ENCODE data around the gene IL22RA2. TPM values are rescaled to one million over a fixed set of nuclear protein-coding genes. Genes with fewer than 3 reads are reported as not detected.
A peak's percentile ranks its signal among the peaks of the same experiment; 100 is the strongest.

IL22RA2 gene
- total RNA-seq, 1 donor from 2014 or later: not detected

DNA sequence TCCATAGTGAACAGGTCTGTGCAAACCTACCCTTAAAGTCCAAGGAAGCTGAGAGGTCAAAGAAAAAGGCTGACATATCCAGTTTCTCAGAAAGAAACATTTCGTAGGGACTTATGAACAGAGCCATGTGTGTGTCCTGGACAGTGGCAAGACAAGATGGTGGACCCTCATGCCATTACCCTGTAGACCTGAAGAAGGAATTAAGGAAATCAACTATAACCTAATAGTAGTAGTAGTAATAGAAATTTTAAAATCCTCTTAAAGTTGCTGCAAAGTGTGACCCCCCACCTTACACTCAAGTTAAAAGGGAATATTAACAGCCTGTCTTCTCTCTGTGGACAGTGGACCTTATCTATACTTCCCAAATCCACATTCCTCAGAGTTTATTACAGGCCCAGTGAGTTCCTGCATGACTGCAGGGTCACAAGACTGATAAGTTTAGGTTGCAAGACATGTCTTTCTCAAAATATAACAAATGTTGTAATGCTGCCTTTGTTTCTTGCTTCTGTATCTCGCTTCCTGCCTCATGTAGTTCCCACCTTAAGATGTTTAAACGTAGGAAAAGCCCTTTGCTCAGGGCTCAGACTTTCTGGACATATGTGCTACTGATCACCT lies 10.6 kb downstream of the IL22RA2 start:
- FAIRE-seq: no peak
- TF ChIP-seq, protein P1, sequence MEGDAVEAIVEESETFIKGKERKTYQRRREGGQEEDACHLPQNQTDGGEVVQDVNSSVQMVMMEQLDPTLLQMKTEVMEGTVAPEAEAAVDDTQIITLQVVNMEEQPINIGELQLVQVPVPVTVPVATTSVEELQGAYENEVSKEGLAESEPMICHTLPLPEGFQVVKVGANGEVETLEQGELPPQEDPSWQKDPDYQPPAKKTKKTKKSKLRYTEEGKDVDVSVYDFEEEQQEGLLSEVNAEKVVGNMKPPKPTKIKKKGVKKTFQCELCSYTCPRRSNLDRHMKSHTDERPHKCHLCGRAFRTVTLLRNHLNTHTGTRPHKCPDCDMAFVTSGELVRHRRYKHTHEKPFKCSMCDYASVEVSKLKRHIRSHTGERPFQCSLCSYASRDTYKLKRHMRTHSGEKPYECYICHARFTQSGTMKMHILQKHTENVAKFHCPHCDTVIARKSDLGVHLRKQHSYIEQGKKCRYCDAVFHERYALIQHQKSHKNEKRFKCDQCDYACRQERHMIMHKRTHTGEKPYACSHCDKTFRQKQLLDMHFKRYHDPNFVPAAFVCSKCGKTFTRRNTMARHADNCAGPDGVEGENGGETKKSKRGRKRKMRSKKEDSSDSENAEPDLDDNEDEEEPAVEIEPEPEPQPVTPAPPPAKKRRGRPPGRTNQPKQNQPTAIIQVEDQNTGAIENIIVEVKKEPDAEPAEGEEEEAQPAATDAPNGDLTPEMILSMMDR (IDR thresholded peaks at IDR 0.05; ENCODE audit: insufficient read depth, low read length, severe bottlenecking): no peak
- H3K27me3 ChIP-seq (ENCODE audit: control insufficient read depth, insufficient read depth, low read length): no peaks in the 10 kb centered on the region
- no peak for DNase-seq (ENCODE audit: low read depth)
- no peak overlapping the region for H3K4me3 ChIP-seq (ENCODE audit: low read depth, low read length)
- no peaks in the 10 kb centered on the region for H3K36me3 ChIP-seq (ENCODE audit: control insufficient read depth, insufficient read depth, low read length)

DNA sequence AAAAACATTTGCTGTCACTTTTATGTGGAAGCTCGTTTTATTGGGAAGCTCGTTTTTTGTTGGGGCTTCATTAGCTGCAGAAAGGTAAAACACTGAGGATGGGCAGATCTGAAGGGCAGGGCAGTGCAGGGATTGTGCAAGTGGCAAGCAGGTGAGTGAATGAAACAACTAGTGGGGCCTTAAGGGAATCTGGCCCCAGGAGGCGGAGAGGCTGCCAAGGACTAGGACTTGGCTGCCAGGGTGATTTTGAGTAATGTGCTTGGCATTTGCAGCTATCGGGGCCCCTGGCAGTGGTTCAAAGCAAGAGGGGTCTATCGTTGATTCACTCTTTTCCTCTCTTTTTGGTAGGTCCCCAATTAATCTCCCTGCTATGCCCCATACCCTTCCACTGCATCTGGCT lies 11.5 kb downstream of the IL22RA2 start:
- TF ChIP-seq, protein P1 (IDR thresholded peaks at IDR 0.05; ENCODE audit: insufficient read depth, low read length, severe bottlenecking): no peak
- H3K27me3 ChIP-seq (ENCODE audit: control insufficient read depth, insufficient read depth, low read length): no peaks in the 10 kb centered on the region
- no peak overlapping the region for H3K4me3 ChIP-seq (ENCODE audit: low read depth, low read length)
- no peak for DNase-seq (ENCODE audit: low read depth)
- FAIRE-seq: no peak
- H3K36me3 ChIP-seq (ENCODE audit: control insufficient read depth, insufficient read depth, low read length): no peaks in the 10 kb centered on the region

DNA sequence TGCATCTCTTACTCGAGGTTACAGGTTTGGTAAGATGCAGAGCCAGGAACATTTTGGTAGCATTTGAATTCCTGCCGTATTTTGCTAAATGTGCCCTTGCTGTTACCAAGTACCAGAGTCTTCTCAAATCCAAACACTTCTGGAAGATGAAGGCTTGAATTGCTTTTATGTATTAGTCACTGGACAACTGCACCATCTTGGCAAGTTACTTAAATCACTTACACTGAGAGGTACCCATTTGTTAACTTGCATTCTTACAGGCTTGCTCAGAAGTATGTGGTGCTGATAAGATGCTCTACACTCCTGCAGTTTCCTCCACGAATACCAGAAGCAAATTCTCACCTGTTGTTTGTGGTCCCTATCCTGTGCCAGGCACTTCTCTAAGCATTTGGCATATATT lies 12.7 kb downstream of the IL22RA2 start:
- no peaks in the 10 kb centered on the region for H3K27me3 ChIP-seq (ENCODE audit: control insufficient read depth, insufficient read depth, low read length)
- DNase-seq (ENCODE audit: low read depth): peak; percentile 79
- peak; percentile 80 for FAIRE-seq

DNA sequence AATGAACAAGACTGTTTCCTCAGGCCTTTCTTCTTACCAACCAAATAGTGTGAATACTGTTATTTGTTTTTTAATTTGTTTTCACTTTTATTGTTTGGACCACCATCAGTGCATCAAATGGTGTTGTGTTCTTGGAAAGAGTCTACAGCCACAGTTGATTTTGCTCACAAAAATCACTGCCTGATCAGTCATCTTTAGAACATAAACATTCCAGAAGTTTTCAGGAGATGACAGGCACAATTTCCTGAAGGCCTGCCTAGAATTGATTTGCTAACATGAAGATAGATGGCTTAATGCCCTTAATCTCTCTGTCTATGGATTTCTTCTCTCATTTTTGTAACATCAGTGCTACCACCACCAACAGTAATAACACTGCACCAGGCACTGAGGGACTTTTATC lies 13.5 kb downstream of the IL22RA2 start:
- FAIRE-seq: no peak
- H3K27me3 ChIP-seq (ENCODE audit: control insufficient read depth, insufficient read depth, low read length): no peaks in the 10 kb centered on the region
- TF ChIP-seq, protein P1 (IDR thresholded peaks at IDR 0.05; ENCODE audit: insufficient read depth, low read length, severe bottlenecking): no peak
- no peaks in the 10 kb centered on the region for H3K36me3 ChIP-seq (ENCODE audit: control insufficient read depth, insufficient read depth, low read length)
- no peak overlapping the region for H3K4me3 ChIP-seq (ENCODE audit: low read depth, low read length)
- peak; percentile 6 for DNase-seq (ENCODE audit: low read depth)

More for the DNA sequence above, 12.7 kb downstream of the IL22RA2 start:
- TF ChIP-seq, protein P1 (IDR thresholded peaks at IDR 0.05; ENCODE audit: insufficient read depth, low read length, severe bottlenecking): no peak
- Histone ChIP-seq H3K36me3 (ENCODE audit: control insufficient read depth, insufficient read depth, low read length) (no peaks in the 10 kb centered on the region), H3K4me3 (ENCODE audit: low read depth, low read length) (no peak overlapping the region)

DNA sequence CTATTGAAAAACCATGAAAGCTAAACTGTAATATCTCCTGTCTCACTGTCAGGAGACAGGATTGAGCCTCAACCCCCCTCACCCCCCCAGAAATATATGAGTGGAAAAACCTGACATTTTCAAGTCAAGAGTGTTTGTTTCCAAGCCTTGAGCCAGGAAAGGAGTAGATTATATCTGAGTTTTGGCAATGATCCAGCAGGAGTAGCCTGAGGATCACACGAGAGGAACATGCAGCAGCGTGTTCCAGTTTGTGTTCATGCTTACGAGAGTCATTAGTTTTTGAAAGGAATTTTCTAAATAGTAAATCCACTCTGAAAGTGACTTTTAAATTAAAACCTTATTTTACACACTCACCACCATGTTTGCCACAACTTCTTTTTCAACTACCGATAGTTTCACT lies 15.8 kb downstream of the IL22RA2 start:
- Histone ChIP-seq H3K36me3 (ENCODE audit: control insufficient read depth, insufficient read depth, low read length) (no peaks in the 10 kb centered on the region), H3K27me3 (ENCODE audit: control insufficient read depth, insufficient read depth, low read length) (no peaks in the 10 kb centered on the region), H3K4me3 (ENCODE audit: low read depth, low read length) (no peak overlapping the region)
- TF ChIP-seq, protein P1 (IDR thresholded peaks at IDR 0.05; ENCODE audit: insufficient read depth, low read length, severe bottlenecking): no peak
- DNase-seq (ENCODE audit: low read depth) (peak; percentile 85), FAIRE-seq (no peak)

DNA sequence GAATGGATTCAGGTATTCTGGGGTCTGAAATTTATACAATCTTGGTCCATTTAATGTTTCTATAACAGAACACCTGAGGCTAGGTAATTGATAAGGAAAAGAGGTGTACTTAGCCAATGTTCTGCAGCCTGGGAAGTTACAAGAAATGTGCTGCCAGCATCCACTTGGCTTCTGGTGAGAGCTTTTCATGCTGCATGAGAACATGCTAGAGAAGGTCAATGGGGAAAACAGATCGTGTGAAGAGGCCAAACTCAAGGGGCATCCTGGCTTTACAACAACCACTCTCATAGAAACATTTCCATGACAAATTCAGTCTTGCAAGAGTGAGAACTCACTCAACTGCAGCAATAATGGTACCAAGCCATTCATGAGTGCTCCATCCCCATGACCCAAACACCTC lies 16.8 kb downstream of the IL22RA2 start:
- no peak for FAIRE-seq
- Histone ChIP-seq H3K27me3 (ENCODE audit: control insufficient read depth, insufficient read depth, low read length) (no peaks in the 10 kb centered on the region), H3K36me3 (ENCODE audit: control insufficient read depth, insufficient read depth, low read length) (no peaks in the 10 kb centered on the region), H3K4me3 (ENCODE audit: low read depth, low read length) (no peak overlapping the region)
- no peak for DNase-seq (ENCODE audit: low read depth)
- TF ChIP-seq, protein P1 (IDR thresholded peaks at IDR 0.05; ENCODE audit: insufficient read depth, low read length, severe bottlenecking): no peak
